Measurements from ENCODE around the gene AP3B1. TPM values are rescaled to one million over a fixed set of nuclear protein-coding genes. Genes with fewer than 3 reads are reported as not detected.

The AP3B1 gene
- total and polyA plus RNA-seq, 12 donors, result 20.0 to 28.3 (median 23.4) TPM

DNA sequence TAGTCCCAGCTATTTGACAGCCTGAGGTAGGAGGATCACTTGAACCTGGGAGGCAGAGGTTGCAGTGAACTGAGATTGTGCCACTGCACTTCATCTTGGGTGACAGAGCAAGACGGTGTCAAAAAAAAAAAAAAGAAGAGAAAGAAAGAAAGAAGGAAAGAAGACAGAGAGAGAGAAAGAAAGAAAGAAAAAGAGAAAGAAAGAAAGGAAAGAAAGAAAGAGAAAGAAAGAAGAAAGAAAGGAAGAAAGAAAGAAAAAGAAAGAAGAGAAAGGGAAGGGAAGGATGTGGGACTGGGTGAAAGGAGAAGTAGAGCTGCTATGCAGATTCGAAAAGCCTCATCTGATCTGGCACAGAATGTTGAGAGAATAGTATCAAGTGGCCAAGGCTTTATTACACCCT lies 42.2 kb upstream of the AP3B1 start:
- TF ChIP-seq, protein P1, sequence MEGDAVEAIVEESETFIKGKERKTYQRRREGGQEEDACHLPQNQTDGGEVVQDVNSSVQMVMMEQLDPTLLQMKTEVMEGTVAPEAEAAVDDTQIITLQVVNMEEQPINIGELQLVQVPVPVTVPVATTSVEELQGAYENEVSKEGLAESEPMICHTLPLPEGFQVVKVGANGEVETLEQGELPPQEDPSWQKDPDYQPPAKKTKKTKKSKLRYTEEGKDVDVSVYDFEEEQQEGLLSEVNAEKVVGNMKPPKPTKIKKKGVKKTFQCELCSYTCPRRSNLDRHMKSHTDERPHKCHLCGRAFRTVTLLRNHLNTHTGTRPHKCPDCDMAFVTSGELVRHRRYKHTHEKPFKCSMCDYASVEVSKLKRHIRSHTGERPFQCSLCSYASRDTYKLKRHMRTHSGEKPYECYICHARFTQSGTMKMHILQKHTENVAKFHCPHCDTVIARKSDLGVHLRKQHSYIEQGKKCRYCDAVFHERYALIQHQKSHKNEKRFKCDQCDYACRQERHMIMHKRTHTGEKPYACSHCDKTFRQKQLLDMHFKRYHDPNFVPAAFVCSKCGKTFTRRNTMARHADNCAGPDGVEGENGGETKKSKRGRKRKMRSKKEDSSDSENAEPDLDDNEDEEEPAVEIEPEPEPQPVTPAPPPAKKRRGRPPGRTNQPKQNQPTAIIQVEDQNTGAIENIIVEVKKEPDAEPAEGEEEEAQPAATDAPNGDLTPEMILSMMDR (IDR thresholded peaks at IDR 0.05), result no peak
- Histone ChIP-seq H3K27me3 (no peaks in the 10 kb centered on the region), H3K9me3 (peaks cover 0 to 16% (median 4%) of the 10 kb centered on the region in 11 donors), H3K27ac (no peak overlapping the region), H3K4me1 (peaks cover 0 to 13% (median 0%) of the 10 kb centered on the region in 9 donors), H3K4me3 (no peak overlapping the region), H3K36me3 (no peaks in the 10 kb centered on the region)
- ATAC-seq (no peak), DNase-seq (no peak)
- WGBS, 2 donors, result 95 to 96% methylated on average over 2 of the region's 2 CpGs
- intact Hi-C loops (cut with DNase I), result no loop called here

DNA sequence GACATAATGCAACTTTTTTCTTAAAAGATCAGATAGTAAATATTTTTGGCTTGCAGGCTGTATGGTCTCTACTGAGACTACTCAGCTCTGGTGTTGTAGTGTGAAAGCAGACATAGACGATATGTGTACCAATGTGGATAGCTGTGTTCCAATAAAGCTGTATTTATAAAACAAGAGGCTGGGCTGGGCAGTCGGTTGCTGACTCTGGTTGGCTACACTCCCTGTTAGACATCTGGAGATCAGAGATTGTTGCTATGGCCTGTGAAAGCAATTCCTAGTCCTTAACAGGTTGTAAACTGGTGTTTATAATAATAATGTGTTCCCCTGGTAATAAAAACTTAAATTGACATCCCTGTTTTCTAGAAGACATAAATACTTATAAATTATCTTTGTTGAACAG lies 41.5 kb upstream of the AP3B1 start:
- no peaks in the 10 kb centered on the region for H3K27me3 ChIP-seq
- peaks cover 0 to 13% (median 0%) of the 10 kb centered on the region in 9 donors for H3K4me1 ChIP-seq
- H3K36me3 ChIP-seq, result no peaks in the 10 kb centered on the region
- intact Hi-C loops (cut with DNase I), result no loop called here
- TF ChIP-seq, protein P1 (IDR thresholded peaks at IDR 0.05), result no peak
- 37 to 54% methylated on average over 2 of the region's 2 CpGs for WGBS, 2 donors
- no peak overlapping the region for H3K27ac ChIP-seq
- H3K4me3 ChIP-seq, result no peak overlapping the region
- peaks cover 0 to 16% (median 4%) of the 10 kb centered on the region in 11 donors for H3K9me3 ChIP-seq
- DNase-seq (no peak), ATAC-seq (no peak)

DNA sequence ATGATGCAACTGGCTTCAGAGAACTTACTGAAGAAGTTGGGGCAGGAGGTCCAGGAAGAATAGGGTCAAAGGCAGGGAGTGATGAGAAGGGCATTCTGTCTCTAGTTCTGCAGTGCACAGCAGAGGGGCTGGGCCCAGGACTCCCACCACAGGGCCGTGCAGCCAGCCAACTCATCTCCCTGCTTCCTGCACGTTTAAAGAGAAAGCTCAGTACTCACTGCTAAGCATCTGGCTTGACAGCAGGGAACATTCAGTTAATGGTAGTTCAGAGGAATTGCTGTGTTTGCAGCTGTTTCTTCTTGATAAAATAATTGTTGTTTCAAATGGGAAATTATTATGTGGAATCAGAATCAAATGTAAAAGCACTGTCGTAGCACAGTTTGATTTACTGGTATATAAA lies 40.3 kb upstream of the AP3B1 start:
- TF ChIP-seq, protein P1 (IDR thresholded peaks at IDR 0.05), result no peak
- ATAC-seq, result no peak
- no peaks in the 10 kb centered on the region for H3K36me3 ChIP-seq
- peaks cover 0 to 7% (median 0%) of the 10 kb centered on the region in 9 donors for H3K4me1 ChIP-seq
- no peak overlapping the region for H3K4me3 ChIP-seq
- no peak for DNase-seq
- no peak overlapping the region for H3K27ac ChIP-seq
- 52% methylated on average over 3 of the region's 3 CpGs for WGBS, 2 donors
- H3K27me3 ChIP-seq, result no peaks in the 10 kb centered on the region
- intact Hi-C loops (cut with DNase I), result no loop called here
- H3K9me3 ChIP-seq, result peaks cover 0 to 16% (median 4%) of the 10 kb centered on the region in 11 donors

DNA sequence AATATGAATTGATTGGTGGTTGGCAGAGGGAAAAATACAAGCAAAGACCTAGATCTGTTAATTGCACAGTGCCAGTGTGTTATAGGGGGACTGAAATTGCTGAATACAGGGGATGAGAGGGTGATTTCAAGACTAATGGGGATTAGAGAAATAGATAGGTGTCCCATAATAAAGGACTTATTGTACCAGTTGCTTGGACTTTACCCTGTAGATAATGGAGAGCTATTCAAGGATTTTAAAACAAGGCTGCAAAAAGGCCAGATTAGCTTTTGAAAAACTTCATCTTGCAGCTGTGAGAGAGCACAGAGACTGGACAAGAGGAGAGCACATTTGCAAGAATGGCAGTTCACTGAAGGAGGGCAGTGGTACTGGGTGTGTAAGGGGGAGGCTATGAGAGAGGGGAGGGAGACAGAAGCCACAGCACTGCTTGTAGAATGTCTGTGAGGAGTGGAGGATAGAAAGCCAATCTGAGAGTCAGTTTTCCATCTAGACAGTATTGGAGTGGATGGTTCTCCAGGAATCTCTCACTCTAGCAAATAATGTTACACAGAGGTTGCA lies 37.1 kb upstream of the AP3B1 start:
- ATAC-seq (no peak), DNase-seq (no peak)
- Histone ChIP-seq H3K9me3 (no peaks in the 10 kb centered on the region), H3K36me3 (no peaks in the 10 kb centered on the region), H3K4me1 (no peaks in the 10 kb centered on the region), H3K4me3 (no peak overlapping the region), H3K27ac (no peak overlapping the region), H3K27me3 (no peaks in the 10 kb centered on the region)
- intact Hi-C loops (cut with DNase I), result no loop called here
- TF ChIP-seq, protein P1 (IDR thresholded peaks at IDR 0.05), result no peak
